WTC11 (cell line): ENCODE results near the gene SIX2.

ENCODE experiments used
- ESRRA ChIP-seq: sonication (generic); formaldehyde crosslinking; IDR thresholded peaks from 2 replicates; pipeline ENCODE4 v1.8.1; 2022; ENCODE audit warnings: mild to moderate bottlenecking, missing genetic modification reagents, borderline replicate concordance
- ETV6 ChIP-seq: sonication (generic); formaldehyde crosslinking; IDR thresholded peaks from 2 replicates; pipeline ENCODE4 v1.8.1; 2022; ENCODE audit warnings: mild to moderate bottlenecking, missing genetic modification reagents
- NFATC4 ChIP-seq: fragments of 250-450 bp; sonication (Bioruptor Pico); IDR thresholded peaks from 2 replicates; pipeline ENCODE4 v1.9.0; 2021; ENCODE audit warnings: mild to moderate bottlenecking
- NFE2L1 ChIP-seq: sonication (generic); formaldehyde crosslinking; IDR thresholded peaks from 2 replicates; pipeline ENCODE4 v1.8.1; 2023; ENCODE audit warnings: missing genetic modification reagents
- RORB ChIP-seq: fragments of 250-450 bp; sonication (Bioruptor Pico); IDR thresholded peaks from 2 replicates; pipeline ENCODE4 v1.9.0; 2021; ENCODE audit warnings: mild to moderate bottlenecking
- TF ChIP-seq, protein P1 (sequence below): fragments of 200-600 bp; IDR thresholded peaks from 2 replicates; pipeline ENCODE4 v1.8.0; 2022; ENCODE audit warnings: antibody characterized with exemption
- TF ChIP-seq, protein P2 (sequence below): sonication (generic); formaldehyde crosslinking; IDR thresholded peaks from 2 replicates; pipeline ENCODE4 v1.8.1; 2023; ENCODE audit warnings: mild to moderate bottlenecking, missing genetic modification reagents, borderline replicate concordance
- TF ChIP-seq, protein P3 (sequence below): fragments of 250-450 bp; sonication (Bioruptor Pico); conservative IDR thresholded peaks from 2 replicates; pipeline ENCODE4 v1.9.0; 2021; ENCODE audit warnings: mild to moderate bottlenecking
- TF ChIP-seq, protein P4 (sequence below): sonication (generic); formaldehyde crosslinking; IDR thresholded peaks from 2 replicates; pipeline ENCODE4 v1.8.0; 2022; ENCODE audit warnings: mild to moderate bottlenecking, missing genetic modification reagents

DNA sequence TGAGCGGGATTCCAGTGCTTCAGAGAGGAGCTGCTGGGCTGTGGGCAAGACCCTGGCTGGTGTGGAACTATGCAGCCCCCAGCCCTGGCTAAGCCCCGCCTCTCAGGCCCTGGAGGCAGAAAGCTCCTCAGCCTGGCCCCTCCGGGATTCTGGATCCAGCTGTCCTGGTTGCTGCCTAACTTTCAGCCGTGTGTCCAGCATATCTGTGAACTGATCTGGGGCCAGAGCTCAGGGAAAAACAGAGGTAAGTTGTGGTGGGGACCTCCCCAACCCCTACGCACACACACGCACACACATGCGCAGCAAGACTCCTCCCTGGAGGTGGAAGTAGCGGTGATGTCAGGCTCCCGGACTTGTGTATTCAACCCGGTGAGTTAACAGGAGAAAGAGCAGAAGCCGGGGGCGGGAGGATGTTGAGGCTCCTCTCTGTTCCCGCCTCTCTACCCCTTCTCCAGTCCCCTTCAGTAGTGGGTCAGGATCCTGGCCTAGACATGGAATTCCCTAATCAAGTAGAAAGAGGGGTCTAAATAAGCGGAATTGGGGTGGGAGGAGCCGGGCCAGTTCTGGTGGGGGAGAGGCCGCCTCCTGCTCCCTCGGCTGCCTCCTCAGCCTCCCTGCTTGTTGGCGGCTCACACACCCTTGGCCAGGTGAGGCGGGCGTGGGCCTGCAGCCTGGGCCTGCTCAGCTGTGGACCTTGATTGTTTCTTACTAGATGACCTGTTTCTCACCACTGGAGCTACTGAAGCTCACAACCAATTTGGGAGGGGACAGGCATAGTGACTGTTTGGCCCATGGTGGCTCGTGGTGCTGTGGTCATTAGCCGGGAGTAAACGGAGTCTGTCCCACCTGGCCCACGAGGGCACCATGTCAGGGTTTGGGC is 33.4 kb downstream of the SIX2 start:
- TF ChIP-seq, protein P1, sequence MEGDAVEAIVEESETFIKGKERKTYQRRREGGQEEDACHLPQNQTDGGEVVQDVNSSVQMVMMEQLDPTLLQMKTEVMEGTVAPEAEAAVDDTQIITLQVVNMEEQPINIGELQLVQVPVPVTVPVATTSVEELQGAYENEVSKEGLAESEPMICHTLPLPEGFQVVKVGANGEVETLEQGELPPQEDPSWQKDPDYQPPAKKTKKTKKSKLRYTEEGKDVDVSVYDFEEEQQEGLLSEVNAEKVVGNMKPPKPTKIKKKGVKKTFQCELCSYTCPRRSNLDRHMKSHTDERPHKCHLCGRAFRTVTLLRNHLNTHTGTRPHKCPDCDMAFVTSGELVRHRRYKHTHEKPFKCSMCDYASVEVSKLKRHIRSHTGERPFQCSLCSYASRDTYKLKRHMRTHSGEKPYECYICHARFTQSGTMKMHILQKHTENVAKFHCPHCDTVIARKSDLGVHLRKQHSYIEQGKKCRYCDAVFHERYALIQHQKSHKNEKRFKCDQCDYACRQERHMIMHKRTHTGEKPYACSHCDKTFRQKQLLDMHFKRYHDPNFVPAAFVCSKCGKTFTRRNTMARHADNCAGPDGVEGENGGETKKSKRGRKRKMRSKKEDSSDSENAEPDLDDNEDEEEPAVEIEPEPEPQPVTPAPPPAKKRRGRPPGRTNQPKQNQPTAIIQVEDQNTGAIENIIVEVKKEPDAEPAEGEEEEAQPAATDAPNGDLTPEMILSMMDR, result no peak
- TF ChIP-seq, protein P2, sequence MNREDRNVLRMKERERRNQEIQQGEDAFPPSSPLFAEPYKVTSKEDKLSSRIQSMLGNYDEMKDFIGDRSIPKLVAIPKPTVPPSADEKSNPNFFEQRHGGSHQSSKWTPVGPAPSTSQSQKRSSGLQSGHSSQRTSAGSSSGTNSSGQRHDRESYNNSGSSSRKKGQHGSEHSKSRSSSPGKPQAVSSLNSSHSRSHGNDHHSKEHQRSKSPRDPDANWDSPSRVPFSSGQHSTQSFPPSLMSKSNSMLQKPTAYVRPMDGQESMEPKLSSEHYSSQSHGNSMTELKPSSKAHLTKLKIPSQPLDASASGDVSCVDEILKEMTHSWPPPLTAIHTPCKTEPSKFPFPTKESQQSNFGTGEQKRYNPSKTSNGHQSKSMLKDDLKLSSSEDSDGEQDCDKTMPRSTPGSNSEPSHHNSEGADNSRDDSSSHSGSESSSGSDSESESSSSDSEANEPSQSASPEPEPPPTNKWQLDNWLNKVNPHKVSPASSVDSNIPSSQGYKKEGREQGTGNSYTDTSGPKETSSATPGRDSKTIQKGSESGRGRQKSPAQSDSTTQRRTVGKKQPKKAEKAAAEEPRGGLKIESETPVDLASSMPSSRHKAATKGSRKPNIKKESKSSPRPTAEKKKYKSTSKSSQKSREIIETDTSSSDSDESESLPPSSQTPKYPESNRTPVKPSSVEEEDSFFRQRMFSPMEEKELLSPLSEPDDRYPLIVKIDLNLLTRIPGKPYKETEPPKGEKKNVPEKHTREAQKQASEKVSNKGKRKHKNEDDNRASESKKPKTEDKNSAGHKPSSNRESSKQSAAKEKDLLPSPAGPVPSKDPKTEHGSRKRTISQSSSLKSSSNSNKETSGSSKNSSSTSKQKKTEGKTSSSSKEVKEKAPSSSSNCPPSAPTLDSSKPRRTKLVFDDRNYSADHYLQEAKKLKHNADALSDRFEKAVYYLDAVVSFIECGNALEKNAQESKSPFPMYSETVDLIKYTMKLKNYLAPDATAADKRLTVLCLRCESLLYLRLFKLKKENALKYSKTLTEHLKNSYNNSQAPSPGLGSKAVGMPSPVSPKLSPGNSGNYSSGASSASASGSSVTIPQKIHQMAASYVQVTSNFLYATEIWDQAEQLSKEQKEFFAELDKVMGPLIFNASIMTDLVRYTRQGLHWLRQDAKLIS, result no peak
- TF ChIP-seq NFE2L1 (CRISPR knock-in tag) (no peak), RORB (CRISPR knock-in tag) (no peak), NFATC4 (CRISPR knock-in tag) (no peak), ETV6 (CRISPR knock-in tag) (no peak), ESRRA (no peak)
- TF ChIP-seq, protein P3, sequence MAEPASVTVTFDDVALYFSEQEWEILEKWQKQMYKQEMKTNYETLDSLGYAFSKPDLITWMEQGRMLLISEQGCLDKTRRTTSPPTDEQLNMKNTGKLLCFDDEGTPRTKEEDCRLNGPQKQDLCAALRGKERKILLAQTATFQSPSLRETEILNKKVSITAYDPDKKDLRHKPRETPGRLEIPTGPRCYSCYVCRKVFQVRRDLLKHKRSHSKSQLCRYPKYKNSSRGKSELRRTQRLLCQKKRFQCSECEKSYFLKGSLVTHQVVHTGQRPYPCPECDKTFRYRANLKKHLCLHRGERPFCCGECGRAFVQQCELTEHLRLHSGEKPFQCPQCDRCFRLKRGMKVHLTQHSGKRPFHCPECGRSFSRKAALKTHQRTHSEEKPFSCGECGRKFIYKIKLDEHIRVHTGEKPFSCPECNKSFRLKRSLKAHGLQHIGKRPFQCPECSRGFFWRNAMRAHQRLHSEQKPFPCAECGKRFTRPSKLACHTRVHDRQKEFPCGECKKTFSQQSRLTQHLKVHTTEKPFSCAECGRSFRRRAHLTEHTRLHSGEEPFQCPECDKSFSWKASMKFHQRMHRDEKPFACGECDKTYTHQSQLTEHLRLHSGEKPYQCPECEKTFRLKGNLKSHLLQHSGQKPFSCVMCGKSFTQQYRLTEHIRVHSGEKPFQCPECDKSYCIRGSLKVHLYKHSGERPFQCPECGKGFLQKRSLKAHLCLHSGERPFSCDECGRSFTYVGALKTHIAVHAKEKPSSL (CRISPR knock-in tag), result no peak
- TF ChIP-seq, protein P4, sequence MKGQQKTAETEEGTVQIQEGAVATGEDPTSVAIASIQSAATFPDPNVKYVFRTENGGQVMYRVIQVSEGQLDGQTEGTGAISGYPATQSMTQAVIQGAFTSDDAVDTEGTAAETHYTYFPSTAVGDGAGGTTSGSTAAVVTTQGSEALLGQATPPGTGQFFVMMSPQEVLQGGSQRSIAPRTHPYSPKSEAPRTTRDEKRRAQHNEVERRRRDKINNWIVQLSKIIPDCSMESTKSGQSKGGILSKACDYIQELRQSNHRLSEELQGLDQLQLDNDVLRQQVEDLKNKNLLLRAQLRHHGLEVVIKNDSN (CRISPR knock-in tag), result no peak
